HCT116 (cell line): ENCODE data around the gene PDHA1. TPM values are rescaled to one million over a fixed set of nuclear protein-coding genes. Genes with fewer than 3 reads are reported as not detected.

ENCODE experiments used
- ATAC-seq: fragments of 200-7000 bp; cut with Tn5 transposase; 2 replicates; pipeline ENCODE4 v1.9.1; 2020; ENCODE audit warnings: mild to moderate bottlenecking, moderate library complexity
- BruUV-seq: library from RNA; stranded (reverse); fragments of 400-500 nt; replicated peaks from 2 replicates; lab custom pipeline; 2021; lab: Mats Ljungman, UMichigan
- CTCF ChIA-PET: fragments of 300-600 bp; sonication (Branson Sonifier 250); formaldehyde crosslinking; loops from one replicate; lab custom pipeline; 2021; ENCODE audit warnings: antibody characterized with exemption; lab: Charles Lee
- POLR2A ChIA-PET: fragments of 300-600, 350-600 bp; sonication (Branson Sonifier 250); formaldehyde crosslinking; loops from one replicate; lab custom pipeline; 2021; ENCODE audit warnings: antibody characterized with exemption; lab: Charles Lee
- RAD21 ChIA-PET, 2 experiments: fragments of 300-600 bp; sonication (Branson Sonifier 250); formaldehyde crosslinking; loops; one replicate each; lab custom pipeline; 2023; ENCODE audit warnings: low total read pairs in 2 of 2; ENCODE audit not compliant: uncharacterized antibody in 2 of 2, unreplicated experiment in 2 of 2, low non-redundant PET in 1 of 2; lab: Charles Lee
- DNase-seq: peaks from one replicate; pipeline ENCODE4 v3.0.0-alpha.2; 2010; ENCODE audit warnings: low read depth, low spot score
- H2AFZ ChIP-seq: fragments of 200-600 bp; shearing (Covaris generic), sonication (generic); 2 replicates; pipeline ENCODE4 v1.6.1; 2017; ENCODE audit warnings: low read depth, mixed run types, mixed read lengths, antibody characterized with exemption, low read length; ENCODE audit not compliant: poor library complexity, severe bottlenecking
- H3K27ac ChIP-seq: 2 replicates; pipeline ENCODE4 v1.5.1; 2012; ENCODE audit warnings: low read depth, low read length
- H3K27me3 ChIP-seq: fragments of 200-600 bp; sonication (generic); 2 replicates; pipeline ENCODE4 v1.6.1; 2016; ENCODE audit warnings: mixed run types, low read length, mixed read lengths; ENCODE audit not compliant: insufficient read depth
- H3K36me3 ChIP-seq, 2 experiments: fragments of 200-500 bp in 1 of 2; fragments of 200-600 bp in 1 of 2; sonication (Bioruptor generic) in 1 of 2; sonication (generic) in 1 of 2; 2 replicates each; pipeline versions ENCODE4 v1.5.1 to v1.6.1; 2014 to 2016; ENCODE audit warnings: low read length in 2 of 2, inconsistent platforms in 1 of 2, mixed read lengths in 1 of 2, mixed run types in 1 of 2; ENCODE audit not compliant: insufficient read depth in 2 of 2, control insufficient read depth in 1 of 2
- H3K4me1 ChIP-seq, 2 experiments: fragments of 200-600 bp in 1 of 2; sonication (generic) in 1 of 2; 2 replicates each; pipeline versions ENCODE4 v1.5.1 to v1.6.1; 2012 to 2017; ENCODE audit warnings: low read length in 2 of 2, inconsistent platforms in 1 of 2, mild to moderate bottlenecking in 1 of 2, mixed read lengths in 1 of 2, mixed run types in 1 of 2, moderate library complexity in 1 of 2; ENCODE audit not compliant: insufficient read depth in 2 of 2, control insufficient read depth in 1 of 2
- H3K4me2 ChIP-seq: fragments of 200-600 bp; sonication (generic); 2 replicates; pipeline ENCODE4 v1.6.1; 2017; ENCODE audit warnings: mixed run types, low read length, mixed read lengths
- H3K4me3 ChIP-seq, 2 experiments: fragments of 200-600 bp in 1 of 2; sonication (generic) in 1 of 2; replicated peaks in 1 of 2; 2 replicates each; pipeline ENCODE4 v1.5.1; 2011 to 2016; ENCODE audit warnings: low read length in 2 of 2, control low read depth in 1 of 2, low read depth in 1 of 2, mild to moderate bottlenecking in 1 of 2, mixed read lengths in 1 of 2, mixed run types in 1 of 2
- H3K79me2 ChIP-seq: fragments of 200-600 bp; sonication (generic); 2 replicates; pipeline ENCODE4 v1.6.1; 2017; ENCODE audit warnings: mild to moderate bottlenecking, mixed run types, low read length, moderate library complexity, mixed read lengths; ENCODE audit not compliant: insufficient read depth
- H3K9ac ChIP-seq: fragments of 200-600 bp; sonication (generic); 2 replicates; pipeline ENCODE4 v1.6.1; 2016; ENCODE audit warnings: low read length, mixed read lengths
- H3K9me2 ChIP-seq: fragments of 200-600 bp; sonication (generic), shearing (Covaris generic); 2 replicates; pipeline ENCODE4 v1.6.1; 2017; ENCODE audit warnings: mixed run types, mild to moderate bottlenecking, moderate library complexity; ENCODE audit not compliant: insufficient read depth
- H3K9me3 ChIP-seq, 2 experiments: fragments of 200-500 bp in 1 of 2; fragments of 200-600 bp in 1 of 2; sonication (Bioruptor generic) in 1 of 2; sonication (generic) in 1 of 2; 2 replicates each; pipeline ENCODE4 v1.6.1; 2014 to 2017; ENCODE audit warnings: low read length in 2 of 2, mixed read lengths in 2 of 2, inconsistent platforms in 1 of 2, low read depth in 1 of 2, mild to moderate bottlenecking in 1 of 2, mixed run types in 1 of 2, moderate library complexity in 1 of 2; ENCODE audit not compliant: control insufficient read depth in 1 of 2, insufficient read depth in 1 of 2
- H4K20me1 ChIP-seq: fragments of 200-600 bp; sonication (generic), shearing (Covaris generic); 2 replicates; pipeline ENCODE4 v1.6.1; 2017; ENCODE audit warnings: mixed run types, mild to moderate bottlenecking, moderate library complexity; ENCODE audit not compliant: insufficient read depth
- ELF1 ChIP-seq: IDR thresholded peaks from 2 replicates; pipeline ENCODE4 v1.6.1; 2012; ENCODE audit warnings: low read depth, borderline replicate concordance
- FOSL1 ChIP-seq: IDR thresholded peaks from 2 replicates; pipeline ENCODE4 v1.6.1; 2012; ENCODE audit warnings: low read depth
- POLR2A ChIP-seq: IDR thresholded peaks from 2 replicates; pipeline ENCODE4 v1.7.0; 2011; ENCODE audit warnings: borderline replicate concordance; ENCODE audit not compliant: insufficient read depth, insufficient read length; ENCODE audit errors: extremely low read depth
- RAD21 ChIP-seq: IDR thresholded peaks from 2 replicates; pipeline ENCODE4 v1.6.1; 2012; ENCODE audit warnings: low read depth, mild to moderate bottlenecking
- REST ChIP-seq: IDR thresholded peaks from 2 replicates; pipeline ENCODE4 v1.6.1; 2012; ENCODE audit warnings: low read depth
- SRF ChIP-seq: IDR thresholded peaks from 2 replicates; pipeline ENCODE4 v1.6.1; 2012; ENCODE audit warnings: low read depth
- ZFX ChIP-seq: fragments of 450-650 bp; IDR thresholded peaks from 2 replicates; pipeline ENCODE4 v1.6.1; 2017
- ZNF274 ChIP-seq: fragments of 200-500 bp; sonication (Bioruptor generic); IDR thresholded peaks from 2 replicates; pipeline ENCODE4 v1.6.1; 2014; ENCODE audit warnings: mild to moderate bottlenecking, low read depth, low read length, inconsistent platforms
- intact Hi-C: fragments of 100-400 bp; cut with micrococcal nuclease; formaldehyde crosslinking; loops from 2 replicates; pipeline ENCODE4 v1.10.0; 2022
- total RNA-seq: library from RNA; stranded (reverse); gene quantifications from one replicate; pipeline ENCODE4 v1.2.1, GENCODE V29; 2021; ENCODE audit not compliant: unreplicated experiment

Gene PDHA1
- total RNA-seq, 1 experiment from 2014 or later: 195 TPM

- Histone ChIP-seq H3K4me3 (no peak overlapping the region), H3K9me3 (no peaks in the 10 kb centered on the region), H4K20me1 (no peaks in the 10 kb centered on the region), H3K27me3 (no peaks in the 10 kb centered on the region), H3K27ac (no peak overlapping the region), H3K36me3 (peaks cover 6 to 22% of the 10 kb centered on the region in 2 experiments; a peak in 3 of 4 replicates), H3K4me2 (no peak overlapping the region), H3K9me2 (no peaks in the 10 kb centered on the region), H2AFZ (no peak overlapping the region), H3K9ac (no peak overlapping the region), H3K79me2 (no peaks in the 10 kb centered on the region), H3K4me1 (no peaks in the 10 kb centered on the region)
- BruUV-seq: no TSS peak
- CTCF ChIA-PET: no interaction called here
- POLR2A ChIA-PET: no interaction called here
- intact Hi-C loops: no loop called here
- RAD21 ChIA-PET: no interaction called here
- ATAC-seq (no peak), DNase-seq (no peak)
- no peak for TF ChIP-seq SRF
- no peak for TF ChIP-seq RAD21
- no peak for TF ChIP-seq REST
Observed at GRCh38 chrX:19360903-19361302, 17.2 kb downstream of the PDHA1 start.

GRCh38 chrX:19361701-19362100 is 18.0 kb downstream of the PDHA1 start:
- ATAC-seq (no peak), DNase-seq (no peak)
- no peak overlapping the region for H2AFZ ChIP-seq
- no peak overlapping the region for H3K4me2 ChIP-seq
- POLR2A ChIA-PET: no interaction called here
- H3K4me3 ChIP-seq: no peak overlapping the region
- no TSS peak for BruUV-seq
- peaks cover 6 to 16% of the 10 kb centered on the region in 2 experiments; a peak in 3 of 4 replicates for H3K36me3 ChIP-seq
- no peaks in the 10 kb centered on the region for H3K9me2 ChIP-seq
- no peaks in the 10 kb centered on the region for H3K27me3 ChIP-seq
- H3K27ac ChIP-seq: no peak overlapping the region
- no peaks in the 10 kb centered on the region for H4K20me1 ChIP-seq
- H3K4me1 ChIP-seq: no peaks in the 10 kb centered on the region
- CTCF ChIA-PET: interaction anchor here (0.7 kb wide), 1 partner anchor 258 kb away, joined by 5 read pairs; no protein-coding TSS in a partner anchor
- H3K79me2 ChIP-seq: no peaks in the 10 kb centered on the region
- no peaks in the 10 kb centered on the region for H3K9me3 ChIP-seq
- TF ChIP-seq FOSL1: no peak
- TF ChIP-seq POLR2A: no peak
- no peak for TF ChIP-seq ZFX
- TF ChIP-seq ELF1: no peak
- no peak for TF ChIP-seq RAD21
- no peak for TF ChIP-seq ZNF274
- TF ChIP-seq, all 23 proteins: peak for 0
- intact Hi-C loops: no loop called here
- no peak overlapping the region for H3K9ac ChIP-seq
- RAD21 ChIA-PET: no interaction called here
